Measurements from ENCODE around the gene EFHC1. TPM values are rescaled to one million over a fixed set of nuclear protein-coding genes. Genes with fewer than 3 reads are reported as not detected.

The EFHC1 gene
- total RNA-seq, 1 experiment from 2014 or later, result 18.1 TPM

DNA sequence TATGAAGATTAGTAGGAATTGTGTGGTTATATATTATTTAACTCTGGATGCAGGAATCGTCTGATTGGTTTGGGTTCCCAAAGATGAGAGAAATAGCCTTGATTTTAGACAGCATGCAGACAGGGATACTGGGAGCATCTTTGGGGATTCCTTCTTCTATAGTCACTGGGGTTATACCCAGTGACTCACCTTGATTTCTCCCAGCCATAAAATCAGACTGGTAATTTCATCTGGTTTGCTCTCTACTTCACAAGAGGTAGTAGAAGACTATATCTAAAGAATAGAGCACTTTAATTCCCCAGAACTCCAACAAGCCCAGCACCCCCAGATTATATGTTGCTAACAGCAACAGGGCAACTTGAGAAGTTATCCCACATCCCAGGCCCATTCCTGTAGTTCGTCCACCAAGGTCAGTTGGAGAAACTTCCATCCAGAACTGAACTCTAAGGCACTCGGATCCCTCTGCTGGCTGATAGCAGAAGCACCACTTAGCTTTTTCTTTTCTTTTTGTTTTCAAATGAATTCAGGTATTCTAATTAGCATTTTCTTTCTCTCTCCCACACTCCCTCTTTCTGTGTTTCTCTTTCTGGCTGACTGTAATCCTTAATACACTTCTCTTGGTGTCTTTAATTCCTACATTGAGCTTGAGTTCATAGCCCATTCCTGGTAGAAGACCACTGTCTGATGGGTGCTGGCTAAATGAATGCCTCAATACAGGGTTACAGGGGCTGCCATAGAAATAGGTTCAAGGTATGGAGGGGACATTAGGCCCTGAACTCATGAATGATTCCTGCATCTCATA lies 20.4 kb upstream of the EFHC1 start:
- DNase-seq, result peak; percentile 45
- no TSS peak for BruUV-seq (replicated peaks)
- CTCF ChIA-PET, result interaction anchor here (0.6 to 1.7 kb wide), 8 partner anchors 9 to 116 kb away, joined by 3 to 12 read pairs (median 6); partner anchors contain the start of gene MCM3
- TF ChIP-seq, protein P1, sequence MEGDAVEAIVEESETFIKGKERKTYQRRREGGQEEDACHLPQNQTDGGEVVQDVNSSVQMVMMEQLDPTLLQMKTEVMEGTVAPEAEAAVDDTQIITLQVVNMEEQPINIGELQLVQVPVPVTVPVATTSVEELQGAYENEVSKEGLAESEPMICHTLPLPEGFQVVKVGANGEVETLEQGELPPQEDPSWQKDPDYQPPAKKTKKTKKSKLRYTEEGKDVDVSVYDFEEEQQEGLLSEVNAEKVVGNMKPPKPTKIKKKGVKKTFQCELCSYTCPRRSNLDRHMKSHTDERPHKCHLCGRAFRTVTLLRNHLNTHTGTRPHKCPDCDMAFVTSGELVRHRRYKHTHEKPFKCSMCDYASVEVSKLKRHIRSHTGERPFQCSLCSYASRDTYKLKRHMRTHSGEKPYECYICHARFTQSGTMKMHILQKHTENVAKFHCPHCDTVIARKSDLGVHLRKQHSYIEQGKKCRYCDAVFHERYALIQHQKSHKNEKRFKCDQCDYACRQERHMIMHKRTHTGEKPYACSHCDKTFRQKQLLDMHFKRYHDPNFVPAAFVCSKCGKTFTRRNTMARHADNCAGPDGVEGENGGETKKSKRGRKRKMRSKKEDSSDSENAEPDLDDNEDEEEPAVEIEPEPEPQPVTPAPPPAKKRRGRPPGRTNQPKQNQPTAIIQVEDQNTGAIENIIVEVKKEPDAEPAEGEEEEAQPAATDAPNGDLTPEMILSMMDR (IDR thresholded peaks at IDR 0.05; ENCODE audit: unreplicated experiment), result peak; percentile 71
- Mint-ChIP-seq H3K36me3 (ENCODE audit: insufficient read depth, unreplicated experiment) (peaks cover 4% of the 10 kb centered on the region), H3K4me1 (ENCODE audit: low read depth, unreplicated experiment) (peaks cover 36% of the 10 kb centered on the region), H3K27me3 (ENCODE audit: unreplicated experiment) (no peaks in the 10 kb centered on the region), H3K4me3 (ENCODE audit: low read depth, unreplicated experiment) (no peak overlapping the region), H3K27ac (ENCODE audit: unreplicated experiment) (no peak overlapping the region), H3K9me3 (ENCODE audit: low read depth, unreplicated experiment) (no peaks in the 10 kb centered on the region)
- intact Hi-C loops (cut with micrococcal nuclease; ENCODE audit: unreplicated experiment), result loop anchor here (1.0 kb wide), 2 partner anchors 112 to 236 kb away; no protein-coding TSS in a partner anchor

DNA sequence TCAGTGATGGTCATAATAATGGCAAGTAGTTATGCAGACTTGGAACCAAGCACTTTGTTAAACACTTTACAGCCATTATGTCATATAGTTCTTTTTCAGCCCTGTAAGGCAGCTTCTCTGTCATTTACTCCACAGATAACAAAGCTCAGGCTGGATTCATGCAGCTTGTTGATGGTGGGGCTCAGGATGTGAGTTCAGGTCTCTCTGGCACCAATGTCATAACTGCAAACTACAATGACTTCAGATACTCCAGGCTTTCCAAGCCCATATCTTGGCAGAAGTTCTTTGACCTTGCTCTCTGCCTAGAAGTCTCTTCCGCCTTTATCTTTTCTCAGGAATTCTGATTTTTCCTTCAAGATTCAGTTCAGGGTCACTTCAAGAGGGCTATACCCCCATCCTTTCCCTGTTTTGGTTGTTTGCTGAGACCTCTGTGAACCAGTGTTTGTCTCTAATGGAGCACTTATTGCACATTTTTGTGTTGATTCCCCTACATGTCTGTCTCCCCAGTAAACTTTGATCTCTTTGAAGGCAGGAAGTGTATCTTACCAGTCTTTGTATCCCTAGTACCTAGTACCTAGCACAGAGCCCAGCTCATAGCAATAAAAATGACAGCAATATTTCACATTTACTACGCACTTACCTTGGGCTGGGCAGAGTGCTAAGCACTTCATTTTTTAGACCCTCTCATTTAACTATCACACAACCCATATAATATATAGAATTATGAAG lies 19.7 kb upstream of the EFHC1 start:
- H3K4me3 Mint-ChIP-seq (ENCODE audit: low read depth, unreplicated experiment), result no peak overlapping the region
- intact Hi-C loops (cut with micrococcal nuclease; ENCODE audit: unreplicated experiment), result no loop called here
- DNase-seq, result no peak
- H3K27ac Mint-ChIP-seq (ENCODE audit: unreplicated experiment), result no peak overlapping the region
- no peaks in the 10 kb centered on the region for H3K9me3 Mint-ChIP-seq (ENCODE audit: low read depth, unreplicated experiment)
- peaks cover 4% of the 10 kb centered on the region for H3K36me3 Mint-ChIP-seq (ENCODE audit: insufficient read depth, unreplicated experiment)
- no peaks in the 10 kb centered on the region for H3K27me3 Mint-ChIP-seq (ENCODE audit: unreplicated experiment)
- CTCF ChIA-PET, result interaction anchor here (0.9 to 1.7 kb wide), 8 partner anchors 10 to 117 kb away, joined by 3 to 12 read pairs (median 6); partner anchors contain the start of gene MCM3
- no TSS peak for BruUV-seq (replicated peaks)
- TF ChIP-seq, protein P1 (IDR thresholded peaks at IDR 0.05; ENCODE audit: unreplicated experiment), result no peak
- peaks cover 36% of the 10 kb centered on the region for H3K4me1 Mint-ChIP-seq (ENCODE audit: low read depth, unreplicated experiment)

DNA sequence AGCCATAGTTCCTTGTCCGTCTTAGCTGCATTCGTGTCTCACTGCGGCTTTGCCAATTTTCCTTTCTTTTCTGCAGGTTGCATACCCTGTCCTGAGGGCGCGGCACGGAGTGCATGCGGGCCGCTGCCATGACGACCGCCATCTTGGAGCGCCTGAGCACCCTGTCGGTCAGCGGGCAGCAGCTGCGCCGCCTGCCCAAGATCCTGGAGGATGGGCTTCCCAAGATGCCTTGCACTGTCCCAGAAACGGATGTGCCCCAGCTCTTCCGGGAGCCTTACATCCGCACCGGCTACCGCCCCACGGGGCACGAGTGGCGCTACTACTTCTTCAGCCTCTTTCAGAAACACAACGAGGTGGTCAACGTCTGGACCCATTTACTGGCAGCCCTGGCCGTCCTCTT lies 17.1 kb upstream of the EFHC1 start:
- DNase-seq, result no peak
- Mint-ChIP-seq H3K27ac (ENCODE audit: unreplicated experiment) (no peak overlapping the region), H3K4me3 (ENCODE audit: low read depth, unreplicated experiment) (no peak overlapping the region), H3K4me1 (ENCODE audit: low read depth, unreplicated experiment) (peaks cover 26% of the 10 kb centered on the region), H3K27me3 (ENCODE audit: unreplicated experiment) (no peaks in the 10 kb centered on the region), H3K9me3 (ENCODE audit: low read depth, unreplicated experiment) (no peaks in the 10 kb centered on the region), H3K36me3 (ENCODE audit: insufficient read depth, unreplicated experiment) (peaks cover 4% of the 10 kb centered on the region)
- TF ChIP-seq, protein P1 (IDR thresholded peaks at IDR 0.05; ENCODE audit: unreplicated experiment), result no peak
- CTCF ChIA-PET, result interaction anchor here (0.7 to 1.8 kb wide), 2 partner anchors 13 to 14 kb away, joined by 4 read pairs; no protein-coding TSS in a partner anchor
- intact Hi-C loops (cut with micrococcal nuclease; ENCODE audit: unreplicated experiment), result no loop called here
- BruUV-seq (replicated peaks), result no TSS peak

DNA sequence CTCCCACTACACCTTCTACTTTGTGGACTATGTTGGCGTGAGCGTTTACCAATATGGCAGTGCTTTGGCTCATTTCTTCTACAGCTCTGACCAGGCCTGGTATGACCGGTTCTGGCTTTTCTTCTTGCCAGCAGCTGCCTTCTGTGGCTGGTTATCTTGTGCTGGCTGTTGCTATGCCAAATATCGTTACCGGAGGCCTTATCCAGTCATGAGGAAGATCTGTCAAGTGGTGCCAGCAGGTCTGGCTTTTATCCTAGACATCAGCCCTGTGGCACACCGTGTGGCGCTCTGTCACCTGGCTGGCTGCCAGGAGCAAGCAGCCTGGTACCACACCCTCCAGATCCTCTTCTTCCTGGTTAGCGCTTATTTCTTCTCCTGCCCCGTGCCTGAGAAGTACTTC lies 16.5 kb upstream of the EFHC1 start:
- no TSS peak for BruUV-seq (replicated peaks)
- CTCF ChIA-PET, result interaction anchor here (1.8 kb wide), 1 partner anchor 14 kb away, joined by 4 read pairs; no protein-coding TSS in a partner anchor

More for the DNA sequence above, 16.5 kb upstream of the EFHC1 start:
- no peaks in the 10 kb centered on the region for H3K27me3 Mint-ChIP-seq (ENCODE audit: unreplicated experiment)
- no peaks in the 10 kb centered on the region for H3K9me3 Mint-ChIP-seq (ENCODE audit: low read depth, unreplicated experiment)
- H3K4me1 Mint-ChIP-seq (ENCODE audit: low read depth, unreplicated experiment), result peaks cover 26% of the 10 kb centered on the region
- TF ChIP-seq, protein P1 (IDR thresholded peaks at IDR 0.05; ENCODE audit: unreplicated experiment), result no peak
- peaks cover 4% of the 10 kb centered on the region for H3K36me3 Mint-ChIP-seq (ENCODE audit: insufficient read depth, unreplicated experiment)
- H3K27ac Mint-ChIP-seq (ENCODE audit: unreplicated experiment), result no peak overlapping the region
- DNase-seq, result peak; percentile 55
- H3K4me3 Mint-ChIP-seq (ENCODE audit: low read depth, unreplicated experiment), result no peak overlapping the region
- intact Hi-C loops (cut with micrococcal nuclease; ENCODE audit: unreplicated experiment), result no loop called here
